ENCODE measurements around the gene SAMD1.
"Not testable (repeated sequence)": the region's sequence is repeated elsewhere in the genome, so short reads cannot be mapped to it uniquely, and the experiment has no call there.

The SAMD1 gene

GRCh38 chr19:14061081-14061749 lies 29.3 kb downstream of the SAMD1 start:
- no peak for DNase-seq (ENCODE audit: low read depth)

- DNase-seq (ENCODE audit: low read depth): no peak
These were observed 30.8 kb downstream of the SAMD1 start for GRCh38 chr19:14059652-14060155.

GRCh38 chr19:14059093-14059480 lies 31.5 kb downstream of the SAMD1 start:
- no peak for DNase-seq (ENCODE audit: low read depth)

GRCh38 chr19:14058182-14059092 lies 32.1 kb downstream of the SAMD1 start:
- no peak for DNase-seq (ENCODE audit: low read depth)

GRCh38 chr19:14056741-14057356 lies 33.7 kb downstream of the SAMD1 start:
- DNase-seq (ENCODE audit: low read depth): no peak

GRCh38 chr19:14056069-14056666 lies 34.4 kb downstream of the SAMD1 start:
- no peak for DNase-seq (ENCODE audit: low read depth)

GRCh38 chr19:14055396-14055795 lies 35.2 kb downstream of the SAMD1 start:
- no peak for DNase-seq (ENCODE audit: low read depth)

GRCh38 chr19:14054721-14055120 lies 35.8 kb downstream of the SAMD1 start:
- no peak for DNase-seq (ENCODE audit: low read depth)

GRCh38 chr19:14054099-14054498 lies 36.5 kb downstream of the SAMD1 start:
- no peak for DNase-seq (ENCODE audit: low read depth)

- no peak for DNase-seq (ENCODE audit: low read depth)
These were observed 37.1 kb downstream of the SAMD1 start for GRCh38 chr19:14053500-14053899.

- DNase-seq (ENCODE audit: low read depth): no peak
These were observed 37.5 kb downstream of the SAMD1 start for GRCh38 chr19:14053032-14053431.

GRCh38 chr19:14052470-14052869 lies 38.1 kb downstream of the SAMD1 start:
- DNase-seq (ENCODE audit: low read depth): no peak

GRCh38 chr19:14051980-14052379 lies 38.6 kb downstream of the SAMD1 start:
- no peak for DNase-seq (ENCODE audit: low read depth)

- not testable (repeated sequence) for DNase-seq (ENCODE audit: low read depth)
These were observed 39.6 kb downstream of the SAMD1 start for GRCh38 chr19:14050961-14051360.

GRCh38 chr19:14050512-14050911 lies 40.0 kb downstream of the SAMD1 start:
- no peak for DNase-seq (ENCODE audit: low read depth)

- no peak for DNase-seq (ENCODE audit: low read depth)
These were observed 42.0 kb downstream of the SAMD1 start for GRCh38 chr19:14048443-14049153.

- not testable (repeated sequence) for DNase-seq (ENCODE audit: low read depth)
These were observed 42.7 kb downstream of the SAMD1 start for GRCh38 chr19:14047866-14048265.

GRCh38 chr19:14042659-14043608 lies 47.6 kb downstream of the SAMD1 start:
- not testable (repeated sequence) for DNase-seq (ENCODE audit: low read depth)

- no peak for DNase-seq (ENCODE audit: low read depth)
These were observed 51.4 kb downstream of the SAMD1 start for GRCh38 chr19:14039181-14039580.

Data from HS-27A (cell line).